Lung microvascular endothelial cell (primary cell): ENCODE data around the gene PAK1. TPM values are rescaled to one million over a fixed set of nuclear protein-coding genes. Genes with fewer than 3 reads are reported as not detected.

Experiments used
- DNase-seq, 2 donors: peaks; one replicate each; pipeline versions ENCODE4 v3.0.0 to v3.0.0-alpha.2; 2010; ENCODE audit warnings: low read depth in 2 of 2
- total RNA-seq: library from RNA; depleted of rRNA; stranded (reverse); fragments of >200 nt; gene quantifications from 2 replicates; pipeline ENCODE4 v1.2.1, GENCODE V29; 2014

The PAK1 gene
- total RNA-seq, 1 donor from 2014 or later = under 0.01 TPM

- no peak for DNase-seq
Measured at GRCh38 chr11:77374108-77374507, 99.8 kb downstream of the PAK1 start.

GRCh38 chr11:77372726-77373125 is 101.2 kb downstream of the PAK1 start:
- peak in 1 of 2 donors; percentile 27 for DNase-seq

DNA sequence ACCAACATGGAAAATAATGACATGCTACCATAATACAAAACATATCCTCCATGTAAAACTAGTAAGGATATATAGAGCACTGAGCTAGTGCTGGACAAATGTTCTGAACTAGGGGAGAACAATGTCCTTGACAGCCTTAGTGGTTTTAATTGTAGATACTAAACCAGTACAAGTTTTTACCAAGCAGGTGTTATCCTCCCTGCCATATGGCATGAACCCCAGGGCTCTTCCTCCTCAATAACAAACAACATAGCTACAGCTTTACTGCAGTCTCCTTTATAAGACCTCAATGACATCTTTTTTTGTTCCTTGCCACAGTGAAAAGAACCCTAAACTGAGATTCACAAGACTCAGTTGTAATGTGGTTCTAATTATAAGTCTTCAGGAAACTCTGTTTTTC is 102.2 kb downstream of the PAK1 start:
- DNase-seq = no peak

DNA sequence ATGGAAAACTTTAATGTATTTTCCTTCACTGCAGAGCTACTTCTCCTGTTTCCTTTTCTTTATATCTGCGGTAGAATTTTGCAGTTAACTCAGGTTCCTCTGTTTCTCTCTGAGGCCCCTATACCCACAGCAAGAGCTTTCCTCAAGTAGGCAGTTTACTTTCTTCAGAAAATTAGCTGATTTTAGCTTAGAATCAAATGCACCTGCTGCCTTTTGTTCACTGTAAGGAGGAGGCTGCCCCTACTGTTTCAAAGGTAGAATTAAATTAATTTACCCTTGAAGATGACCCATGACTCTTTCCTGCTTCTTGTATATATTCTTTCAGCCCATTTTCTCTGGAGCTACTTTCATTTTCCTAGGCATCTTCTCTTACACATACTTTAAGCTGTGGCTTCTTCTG is 103.7 kb downstream of the PAK1 start:
- DNase-seq = no peak

DNA sequence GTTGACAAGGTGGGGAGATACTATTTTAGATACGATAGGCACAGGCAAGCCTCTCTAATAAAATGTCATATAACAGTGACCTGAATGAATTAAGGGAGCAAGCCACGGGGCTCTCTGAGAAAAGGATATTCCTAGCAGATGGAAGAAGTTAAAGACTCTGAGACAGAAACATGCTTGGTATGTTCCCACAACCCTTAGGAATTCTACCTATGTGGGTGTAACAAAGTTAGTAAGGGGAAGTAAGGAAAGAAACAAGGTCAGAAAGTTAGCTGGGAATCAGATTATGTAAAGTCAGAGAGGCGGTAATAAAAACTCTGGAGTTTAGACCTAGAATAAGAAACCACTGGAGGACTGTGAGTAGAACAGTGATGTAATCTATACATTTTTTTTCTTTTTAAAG is 112.7 kb downstream of the PAK1 start:
- no peak for DNase-seq

DNA sequence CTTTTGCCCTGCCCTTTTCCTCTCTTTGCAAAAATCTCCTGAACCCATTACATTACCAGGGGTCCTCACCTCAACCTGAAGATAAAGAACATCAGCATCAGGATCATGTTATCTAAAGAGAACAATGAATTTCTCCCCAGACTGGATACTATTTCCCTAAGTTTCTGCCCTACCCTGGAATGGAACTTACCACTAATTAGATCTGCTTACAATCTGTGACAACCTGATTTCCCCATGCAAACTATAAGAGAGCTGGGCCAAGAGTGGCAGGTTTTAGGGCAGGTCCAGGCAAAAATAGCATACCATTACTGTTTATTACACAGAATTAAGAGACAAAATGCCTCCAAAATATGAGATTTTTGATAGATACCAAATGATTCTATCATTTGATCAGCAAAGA is 114.4 kb downstream of the PAK1 start:
- no peak for DNase-seq

GRCh38 chr11:77353131-77353530 is 120.8 kb downstream of the PAK1 start:
- DNase-seq = no peak

GRCh38 chr11:77351281-77351886 is 122.5 kb downstream of the PAK1 start:
- no peak for DNase-seq

GRCh38 chr11:77347948-77348347 is 125.9 kb downstream of the PAK1 start:
- DNase-seq = no peak

DNA sequence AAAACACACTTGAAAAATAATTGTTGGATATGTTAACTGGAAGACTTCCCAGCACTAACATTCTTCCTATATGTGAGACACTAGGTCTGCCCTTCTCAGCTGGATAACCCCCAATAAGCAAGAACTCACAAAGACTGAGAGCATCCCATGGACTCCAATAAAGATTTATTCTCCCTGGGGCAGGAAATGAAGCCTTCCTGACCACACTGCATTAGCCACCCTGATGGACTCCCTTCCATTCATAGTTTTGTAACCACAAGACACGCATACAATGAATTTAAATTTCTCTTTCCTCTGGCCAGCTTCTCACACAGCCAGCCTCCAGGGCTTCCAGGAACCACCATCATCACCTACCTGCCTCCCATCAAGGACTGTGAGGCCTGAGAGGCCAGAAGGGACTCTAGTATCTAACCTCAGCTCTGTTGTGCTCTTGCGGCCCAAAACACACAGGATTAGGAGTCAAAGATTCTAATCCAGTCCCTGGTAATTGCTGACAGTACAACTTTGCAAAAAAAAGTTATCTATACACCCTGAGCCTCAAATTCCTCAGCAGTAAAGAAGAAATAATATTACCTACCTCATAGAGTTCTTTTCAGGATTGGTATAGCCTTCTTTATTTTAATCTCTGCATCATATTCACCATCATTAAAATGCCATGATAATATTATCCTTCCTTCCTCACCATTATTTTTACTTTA is 126.8 kb downstream of the PAK1 start:
- peak in 1 of 2 donors; percentile 33 for DNase-seq

- DNase-seq = peak in 1 of 2 donors; percentile 4
Measured at GRCh38 chr11:77345621-77346020, 128.3 kb downstream of the PAK1 start.

GRCh38 chr11:77340501-77340900 is 133.4 kb downstream of the PAK1 start:
- no peak for DNase-seq

DNA sequence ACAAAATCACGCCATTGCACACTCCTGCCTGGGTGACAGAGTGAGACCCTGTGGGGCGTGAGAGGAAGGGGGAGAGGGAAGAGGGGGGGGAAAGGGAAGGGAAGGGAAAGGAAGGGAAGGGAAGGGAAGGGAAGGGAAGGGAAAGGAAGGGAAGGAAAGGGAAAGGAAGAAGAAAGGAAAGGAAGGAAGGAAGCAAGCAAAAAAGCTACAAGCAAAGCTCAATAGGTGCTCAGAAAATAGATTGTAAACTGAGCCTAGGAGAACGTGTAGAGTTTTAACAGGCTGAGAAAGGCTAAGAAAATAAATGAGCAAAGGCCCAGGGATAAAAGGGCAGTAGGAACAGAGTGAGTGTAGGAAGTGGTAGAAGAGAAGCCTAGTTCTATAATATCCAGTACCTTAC is 141.6 kb downstream of the PAK1 start:
- no peak for DNase-seq

GRCh38 chr11:77325159-77325558 is 148.7 kb downstream of the PAK1 start:
- no peak for DNase-seq

DNA sequence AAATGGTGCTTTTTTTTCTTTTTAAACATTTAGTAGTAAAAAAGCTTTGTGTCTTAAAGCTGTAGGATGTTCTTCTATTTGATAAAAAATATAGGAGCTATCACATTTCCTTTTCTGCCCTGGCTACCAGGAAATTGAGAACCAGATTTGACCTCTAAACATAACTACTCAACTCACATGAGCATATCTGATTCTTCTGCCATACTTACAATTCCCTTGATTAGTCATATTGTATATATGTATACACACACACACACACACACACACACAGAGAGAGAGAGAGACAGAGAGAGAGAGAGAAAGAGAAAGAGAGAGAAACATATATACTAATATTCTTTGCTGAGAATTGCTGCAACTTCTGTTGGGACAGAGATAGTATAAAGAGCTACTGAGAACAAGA is 149.4 kb downstream of the PAK1 start:
- DNase-seq = no peak

DNA sequence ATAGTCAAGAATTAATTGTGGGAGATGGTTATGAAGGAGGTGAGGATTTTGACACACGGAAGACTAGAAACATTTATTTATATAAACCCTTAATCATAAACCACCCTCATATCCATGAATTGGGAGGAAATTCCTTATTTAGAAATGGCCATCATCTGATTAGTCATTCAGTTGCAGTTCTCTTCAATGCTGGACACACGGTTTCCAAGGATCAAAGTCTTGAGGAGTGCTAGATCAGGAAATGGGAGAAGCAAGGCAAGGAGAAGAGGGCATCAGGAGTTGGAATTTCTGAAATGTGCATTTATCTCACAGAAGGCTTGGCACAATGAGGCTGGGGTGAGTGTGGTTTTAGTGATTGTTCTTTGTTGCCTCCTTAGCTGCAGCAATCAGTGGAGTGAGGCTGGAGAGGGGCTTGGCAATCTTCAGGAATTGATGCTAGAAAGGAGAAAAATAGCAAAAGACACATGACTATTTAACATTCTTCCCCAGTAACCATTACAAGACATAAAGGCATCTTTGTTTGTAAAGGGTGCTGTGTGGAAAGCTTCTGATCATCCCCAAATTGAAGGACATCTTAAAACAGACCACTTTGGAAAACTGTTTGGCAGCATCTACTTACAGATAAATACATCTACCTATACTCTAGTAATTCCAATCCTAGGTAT is 150.8 kb downstream of the PAK1 start:
- DNase-seq = peak in 1 of 2 donors; percentile 41

- peak in 1 of 2 donors; percentile 45 for DNase-seq
Measured at GRCh38 chr11:77322506-77322905, 151.4 kb downstream of the PAK1 start.

DNA sequence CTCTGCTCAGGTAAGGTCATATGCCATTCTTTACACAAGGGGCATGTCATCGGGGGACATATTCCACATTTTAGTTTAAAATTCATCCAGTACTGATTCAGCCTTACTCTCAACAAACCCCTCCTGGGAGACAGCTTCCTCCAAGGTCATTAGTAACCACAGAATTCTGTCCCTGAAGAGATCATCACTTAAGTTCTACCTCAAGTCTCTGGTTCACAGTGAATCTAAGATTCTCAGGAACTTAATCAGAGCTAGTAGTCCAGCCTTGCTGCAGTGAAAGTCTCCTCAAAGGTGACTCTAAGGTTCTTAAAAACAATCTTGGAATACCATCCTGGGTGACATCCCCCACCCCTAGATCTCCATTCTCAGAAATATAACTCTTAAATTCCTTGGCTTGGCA is 153.5 kb downstream of the PAK1 start:
- no peak for DNase-seq

DNA sequence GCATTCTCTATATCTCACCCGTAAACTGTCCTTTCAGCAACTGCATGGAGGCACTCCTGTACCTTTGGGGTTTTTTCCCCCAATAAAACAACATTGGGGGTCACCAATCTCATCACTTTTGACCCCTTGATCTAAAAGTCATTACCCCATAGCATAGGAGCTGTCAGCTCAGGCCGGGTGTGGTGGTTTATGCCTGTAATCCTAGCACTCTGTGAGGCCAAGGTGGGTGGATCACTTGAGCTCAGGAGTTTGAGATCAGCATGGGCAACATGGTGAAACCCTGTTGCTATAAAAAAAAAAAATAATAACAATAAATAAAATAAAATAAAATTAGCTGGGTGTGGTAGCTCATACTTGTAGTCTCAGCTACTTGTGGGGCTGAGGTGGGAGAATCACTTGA is 155.3 kb downstream of the PAK1 start:
- no peak for DNase-seq

- no peak for DNase-seq
Measured at GRCh38 chr11:77316733-77317342, 157.1 kb downstream of the PAK1 start.

GRCh38 chr11:77312107-77312506 is 161.8 kb downstream of the PAK1 start:
- DNase-seq = no peak

GRCh38 chr11:77311701-77312100 is 162.2 kb downstream of the PAK1 start:
- no peak for DNase-seq
